T-helper 9 cell (primary cell): ENCODE results near the gene CDHR5.
A peak's percentile ranks its signal among the peaks of the same experiment; 100 is the strongest.

Experiments used
- DNase-seq: peaks from one replicate; pipeline ENCODE4 v3.0.0-alpha.2; 2020

The CDHR5 gene

GRCh38 chr11:608791-609251 is 15.9 kb downstream of the CDHR5 start:
- no peak for DNase-seq

DNA sequence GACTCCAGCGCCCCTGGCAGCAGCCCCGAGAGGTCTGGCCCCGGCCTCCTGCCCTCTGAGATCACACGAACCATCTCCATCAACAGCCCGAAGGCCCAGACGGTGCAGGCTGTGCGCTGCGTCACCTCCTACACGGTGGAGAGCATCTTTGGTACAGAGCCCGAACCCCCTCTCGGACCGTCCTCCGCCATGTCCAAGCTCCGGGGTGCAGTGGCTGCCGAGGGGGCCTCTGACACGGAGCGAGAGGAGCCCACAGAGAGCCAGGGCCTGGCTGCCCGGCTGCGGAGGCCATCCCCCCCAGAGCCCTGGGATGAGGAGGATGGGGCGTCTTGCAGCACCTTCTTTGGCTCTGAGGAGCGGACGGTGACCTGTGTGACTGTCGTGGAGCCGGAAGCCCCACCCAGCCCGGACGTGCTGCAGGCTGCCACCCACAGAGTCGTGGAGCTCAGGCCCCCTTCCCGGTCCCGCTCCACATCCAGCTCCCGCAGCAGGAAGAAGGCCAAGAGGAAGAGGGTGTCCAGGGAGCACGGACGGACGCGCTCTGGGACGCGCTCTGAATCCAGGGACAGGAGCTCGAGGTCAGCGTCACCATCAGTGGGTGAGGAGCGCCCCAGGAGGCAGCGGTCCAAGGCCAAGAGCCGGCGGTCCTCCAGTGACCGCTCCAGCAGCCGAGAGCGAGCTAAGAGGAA is 16.6 kb downstream of the CDHR5 start:
- no peak for DNase-seq

GRCh38 chr11:607020-607780 is 17.6 kb downstream of the CDHR5 start:
- no peak for DNase-seq

DNA sequence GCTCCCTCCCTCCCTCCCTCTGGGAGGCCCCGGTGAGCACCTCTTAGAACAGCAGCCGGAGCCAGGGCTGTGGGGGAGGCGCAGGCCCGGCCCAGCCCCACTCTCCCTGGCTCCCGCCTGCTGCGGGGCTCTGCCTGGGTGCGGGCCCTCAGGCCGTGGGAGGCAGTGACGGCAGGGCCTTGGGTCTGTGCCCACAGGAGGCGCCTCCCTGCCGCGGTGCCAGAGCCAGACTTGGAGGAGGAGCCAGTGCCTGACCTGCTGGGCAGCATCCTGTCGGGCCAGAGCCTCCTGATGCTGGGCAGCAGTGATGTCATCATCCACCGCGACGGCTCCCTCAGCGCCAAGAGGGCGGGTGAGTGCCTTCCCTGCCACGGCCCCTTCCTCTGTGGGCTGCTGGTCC is 18.5 kb downstream of the CDHR5 start:
- DNase-seq = no peak

GRCh38 chr11:605286-606129 is 19.2 kb downstream of the CDHR5 start:
- no peak for DNase-seq

DNA sequence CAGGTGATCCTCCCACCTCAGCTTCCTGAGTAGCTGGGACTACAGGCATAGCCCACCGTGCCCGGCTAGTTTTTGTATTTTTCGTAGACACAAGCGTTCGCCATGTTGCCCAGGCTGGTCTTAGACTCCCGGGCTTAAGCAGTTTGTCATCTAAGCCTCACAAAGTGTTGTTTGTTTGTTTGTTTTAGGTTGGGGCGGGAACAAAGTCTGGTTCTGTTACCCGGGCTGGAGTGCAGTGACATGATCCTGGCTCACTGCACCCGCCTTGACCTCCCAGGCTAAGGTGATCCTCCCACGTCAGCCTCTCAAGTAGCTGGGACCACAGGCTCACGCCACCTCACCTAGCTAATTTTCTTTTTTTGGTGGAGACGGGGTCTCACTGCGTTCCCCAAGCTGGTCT is 21.6 kb downstream of the CDHR5 start:
- no peak for DNase-seq

- DNase-seq = no peak
Observed at GRCh38 chr11:601573-602245, 23.0 kb downstream of the CDHR5 start.

GRCh38 chr11:598005-598680 is 26.6 kb downstream of the CDHR5 start:
- DNase-seq = no peak

GRCh38 chr11:597166-597725 is 27.5 kb downstream of the CDHR5 start:
- no peak for DNase-seq

GRCh38 chr11:596374-596773 is 28.4 kb downstream of the CDHR5 start:
- no peak for DNase-seq

GRCh38 chr11:595400-595799 is 29.4 kb downstream of the CDHR5 start:
- no peak for DNase-seq

- DNase-seq = no peak
Observed at GRCh38 chr11:593347-593746, 31.4 kb downstream of the CDHR5 start.

GRCh38 chr11:592918-593317 is 31.8 kb downstream of the CDHR5 start:
- DNase-seq = no peak

DNA sequence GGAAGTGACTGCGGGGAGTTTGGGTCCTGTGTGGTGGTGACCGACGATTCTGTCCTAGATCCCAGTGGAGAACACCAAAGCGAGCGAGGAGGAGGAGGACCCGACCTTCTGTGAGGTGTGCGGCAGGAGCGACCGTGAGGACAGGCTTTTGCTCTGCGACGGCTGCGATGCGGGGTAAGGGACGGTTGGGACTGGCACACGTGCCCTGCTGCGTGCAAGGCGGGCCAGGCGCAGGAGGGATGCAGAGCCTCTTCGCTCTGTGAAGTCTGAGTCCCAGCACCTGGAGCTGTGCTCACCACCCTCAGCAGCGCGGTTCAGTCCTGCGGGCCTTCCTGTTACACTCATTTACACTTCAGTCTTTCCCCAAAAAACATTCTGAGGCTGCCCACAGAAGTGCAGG is 32.3 kb downstream of the CDHR5 start:
- no peak for DNase-seq

DNA sequence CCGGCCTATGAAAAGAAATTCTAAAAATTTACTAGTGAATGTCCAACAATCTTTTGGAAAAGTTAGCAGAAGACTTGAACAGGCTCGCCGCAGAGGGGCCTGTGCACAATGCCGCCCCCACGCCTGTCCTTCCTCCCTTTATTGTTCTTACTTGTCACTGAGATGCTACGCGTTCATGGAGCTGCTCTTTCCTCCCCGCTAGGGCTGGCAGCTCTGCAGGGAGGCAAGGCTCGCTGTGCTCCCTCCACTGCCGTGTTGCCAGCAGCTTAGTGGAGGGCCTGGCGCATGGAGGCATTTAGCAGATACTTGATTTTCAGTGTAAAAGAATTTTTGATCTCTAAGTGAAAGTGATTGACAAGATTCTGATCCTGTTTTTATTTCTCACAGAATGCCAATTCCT is 33.8 kb downstream of the CDHR5 start:
- DNase-seq = no peak

DNA sequence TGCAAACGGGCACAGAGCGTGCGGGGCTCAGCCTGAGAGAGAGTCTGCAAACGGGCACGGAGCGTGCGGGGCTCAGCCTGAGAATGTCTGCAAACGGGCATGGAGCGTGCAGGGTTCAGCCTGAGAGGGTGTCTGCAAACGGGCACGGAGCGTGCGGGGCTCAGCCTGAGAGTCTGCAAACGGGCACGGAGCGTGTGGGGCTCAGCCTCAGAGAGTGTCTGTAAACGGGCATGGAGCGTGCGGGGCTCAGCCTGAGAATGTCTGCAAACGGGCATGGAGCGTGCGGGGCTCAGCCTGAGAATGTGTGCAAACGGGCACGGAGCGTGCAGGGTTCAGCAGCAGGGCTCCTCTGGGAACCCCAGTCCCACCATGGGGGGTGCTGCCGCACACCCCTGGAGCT is 35.0 kb downstream of the CDHR5 start:
- DNase-seq = no peak

GRCh38 chr11:587978-588380 is 36.8 kb downstream of the CDHR5 start:
- peak; percentile 52 for DNase-seq

GRCh38 chr11:587546-587945 is 37.2 kb downstream of the CDHR5 start:
- no peak for DNase-seq

DNA sequence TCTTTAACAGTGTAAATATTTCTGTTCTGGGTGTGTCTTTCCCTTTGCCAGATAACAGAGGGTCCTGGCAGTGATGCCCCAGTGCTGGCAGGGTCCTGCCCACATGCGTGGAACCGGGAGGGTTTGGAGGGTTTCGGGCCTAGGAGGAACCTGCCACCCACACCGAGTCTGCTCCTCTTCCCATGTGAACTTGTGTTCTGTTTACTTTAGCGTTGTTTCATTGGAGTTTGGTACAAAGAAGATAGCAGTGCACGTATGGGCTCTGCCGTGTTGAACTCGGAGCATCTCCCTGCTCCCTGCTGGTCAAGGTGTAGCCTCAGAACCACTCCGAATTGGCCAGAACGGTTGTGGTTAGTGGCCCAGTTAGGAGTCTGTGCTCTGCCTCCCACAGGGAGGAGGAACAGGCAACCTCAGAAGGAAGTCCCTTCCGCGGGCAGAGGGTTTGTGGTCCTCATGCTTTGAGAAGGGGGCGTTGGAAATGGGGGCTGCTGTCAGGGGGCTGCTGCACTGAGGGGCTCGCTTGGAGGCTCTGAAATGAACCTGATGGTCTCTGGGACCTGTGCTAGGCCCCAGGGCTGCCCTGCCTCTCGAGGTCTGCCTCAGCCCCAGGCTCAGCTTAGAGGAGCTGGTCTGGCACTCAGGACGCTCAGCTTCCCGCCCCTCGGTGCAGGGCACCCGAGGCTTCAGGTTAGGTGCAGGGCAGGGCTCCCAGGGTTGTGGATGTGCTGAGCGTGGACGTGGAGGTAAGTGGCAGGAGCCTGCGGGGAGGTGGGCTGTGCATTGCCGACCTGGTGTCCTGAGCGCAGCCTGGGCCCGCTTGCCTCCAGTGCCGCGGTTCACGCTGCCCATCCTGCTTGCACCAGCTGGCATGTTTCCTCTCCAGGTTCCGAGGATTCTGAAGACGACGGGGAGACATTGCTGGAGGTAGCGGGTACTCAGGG is 38.1 kb downstream of the CDHR5 start:
- DNase-seq = no peak

GRCh38 chr11:584287-584686 is 40.5 kb downstream of the CDHR5 start:
- no peak for DNase-seq

DNA sequence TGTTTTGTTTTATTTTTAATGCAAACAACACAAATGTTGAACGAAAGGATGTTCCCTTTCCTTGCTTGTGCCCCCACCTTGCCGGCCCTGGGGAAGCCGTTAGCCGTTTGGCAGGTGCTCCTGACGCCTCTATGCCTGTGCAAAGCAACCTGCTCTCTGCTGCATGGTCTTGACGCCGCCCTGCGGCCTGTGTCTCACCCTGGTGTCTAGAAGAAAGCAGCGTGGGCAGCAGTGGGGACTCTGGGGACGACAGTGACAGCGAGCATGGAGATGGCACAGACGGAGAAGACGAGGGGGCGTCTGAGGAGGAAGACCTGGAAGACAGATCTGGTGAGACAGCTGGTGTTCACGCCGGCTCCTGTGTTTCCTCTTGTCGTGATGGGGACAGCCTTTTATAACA is 43.0 kb downstream of the CDHR5 start:
- no peak for DNase-seq
